Activated CD4-positive, CD25-positive, alpha-beta regulatory T cell treated with anti-CD3 and anti-CD28 coated beads, Interleukin-2, amount 50 U/mL, for 24 hours (primary cell): ENCODE results near the gene EEF1AKMT1.

Experiments
- ATAC-seq, 2 donors: fragments of 150-1000 bp; cut with Tn5 transposase; one replicate each; pipeline ENCODE4 v1.10.0; 2021; ENCODE audit warnings: mild to moderate bottlenecking in 1 of 2, moderate library complexity in 1 of 2

EEF1AKMT1 gene

DNA sequence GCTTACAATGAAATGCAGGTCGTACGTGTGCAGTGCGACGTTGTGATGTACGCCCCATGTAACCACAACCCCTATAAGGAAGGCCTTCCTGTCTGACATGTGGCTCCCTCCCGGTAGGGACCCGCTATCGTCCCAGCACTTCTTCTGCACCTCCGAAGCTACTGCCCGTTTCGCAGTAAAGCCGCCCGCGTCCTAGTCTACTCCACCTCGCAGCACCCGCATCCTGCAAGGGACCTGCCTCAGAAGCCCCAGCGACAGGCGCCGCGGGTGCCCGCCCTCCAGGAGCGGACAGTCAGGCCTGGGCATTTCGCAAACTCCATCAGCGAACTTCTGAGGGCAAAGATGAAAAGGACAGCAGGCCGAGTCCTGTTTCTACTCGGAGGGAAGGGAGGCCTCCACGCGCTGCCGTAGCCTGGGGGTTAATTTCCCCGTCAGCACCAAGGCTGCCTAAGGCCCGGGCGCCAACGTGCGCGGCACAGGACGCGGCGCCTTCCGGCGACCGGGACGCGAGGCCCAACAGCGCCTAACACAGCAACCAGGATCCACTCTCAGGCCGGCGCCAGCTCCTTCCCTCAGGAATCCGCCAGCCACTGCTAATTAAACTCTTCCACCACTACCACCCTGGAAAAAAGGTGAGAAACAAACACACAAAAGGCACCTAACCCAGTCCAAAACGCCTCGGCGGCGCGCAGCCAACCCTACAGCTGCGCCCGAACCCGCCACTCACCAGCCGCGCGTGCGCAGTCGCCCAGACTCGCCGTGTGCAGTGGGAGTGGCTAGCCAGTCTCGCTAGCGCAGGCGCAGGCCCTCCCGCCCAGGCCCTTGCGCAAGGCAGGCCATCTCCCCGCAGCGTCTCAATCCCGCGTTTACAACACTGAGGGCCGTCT is at the start of gene EEF1AKMT1:
EEF1AKMT1 (minus strand) TSS at position 768 of the 887 bp plus-strand sequence. CDS start 16,363 bp downstream, outside the sequence.
- peak; percentile 90 to 91 for ATAC-seq

DNA sequence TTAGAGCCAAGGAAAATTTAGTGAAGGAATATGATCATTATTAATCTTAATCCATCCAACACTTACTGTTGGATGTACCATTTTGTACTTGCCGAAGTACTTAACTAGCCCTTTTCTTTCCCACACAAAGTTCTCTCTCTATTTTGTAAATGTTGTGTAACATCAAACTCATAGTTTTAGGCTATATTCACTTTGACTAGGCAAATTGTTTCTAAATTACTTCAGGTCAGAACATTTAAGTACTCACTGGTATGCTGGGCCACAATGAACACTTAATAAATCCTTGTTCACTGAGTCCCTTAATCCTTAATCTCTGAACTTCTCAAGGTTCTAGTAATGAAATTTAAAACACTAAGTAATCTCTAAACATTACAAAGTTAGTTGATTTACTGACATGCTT is 49.3 kb upstream of the EEF1AKMT1 start:
- ATAC-seq = no peak

DNA sequence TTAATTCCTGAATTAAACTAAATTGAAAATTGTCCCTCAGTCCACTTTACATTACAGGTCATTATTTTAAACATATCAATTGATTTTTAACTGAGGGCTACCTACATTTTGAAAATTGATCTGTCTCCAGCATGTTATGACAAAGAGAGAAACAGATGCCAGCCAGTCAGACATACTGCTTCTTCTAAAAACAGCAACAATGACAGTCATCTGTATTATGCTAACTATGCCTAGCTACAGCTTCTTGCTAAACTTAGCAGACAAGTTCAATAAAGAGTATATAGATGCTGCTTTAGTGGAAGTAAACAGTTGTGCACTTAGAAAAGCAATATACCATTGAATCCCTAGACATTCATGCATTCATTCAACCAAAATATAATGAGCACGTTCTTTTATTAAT is 48.6 kb upstream of the EEF1AKMT1 start:
- ATAC-seq = no peak

DNA sequence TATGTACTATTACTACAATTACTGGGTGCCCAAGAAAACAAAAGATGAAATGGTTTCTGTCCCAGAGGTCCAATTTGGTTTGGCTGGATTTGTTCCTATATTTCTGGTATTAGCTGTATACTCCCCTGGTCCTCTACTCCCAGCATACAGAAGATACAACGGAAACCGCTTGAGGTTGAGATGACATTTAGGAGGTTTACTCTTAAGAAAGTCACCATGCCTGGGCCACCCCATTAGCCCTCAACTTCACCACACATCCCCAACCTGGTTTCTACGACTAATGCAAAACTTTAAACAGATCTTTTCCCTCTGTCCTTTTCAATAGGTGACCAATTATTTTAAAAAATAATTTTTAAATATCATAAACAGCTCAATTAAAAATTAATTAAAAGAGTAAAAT is 46.0 kb upstream of the EEF1AKMT1 start:
- ATAC-seq = no peak

DNA sequence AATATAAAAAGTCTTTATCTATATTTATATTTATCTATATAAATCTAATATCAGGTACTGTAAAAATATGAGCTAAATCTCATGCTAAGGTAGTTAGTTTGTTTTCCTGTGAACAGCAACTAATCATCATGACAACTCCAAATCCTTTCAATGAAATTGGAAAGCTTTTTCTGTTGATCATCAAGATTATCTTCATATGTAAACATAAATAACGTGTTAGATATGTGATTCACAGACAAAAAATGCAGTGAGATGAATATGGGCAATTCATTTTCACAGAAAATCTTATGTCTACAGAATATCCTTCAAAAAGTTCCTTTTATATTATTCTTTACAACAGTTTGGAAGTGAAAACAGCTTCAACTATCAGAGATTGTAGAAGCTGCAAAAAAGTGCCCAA is 41.7 kb upstream of the EEF1AKMT1 start:
- no peak for ATAC-seq

DNA sequence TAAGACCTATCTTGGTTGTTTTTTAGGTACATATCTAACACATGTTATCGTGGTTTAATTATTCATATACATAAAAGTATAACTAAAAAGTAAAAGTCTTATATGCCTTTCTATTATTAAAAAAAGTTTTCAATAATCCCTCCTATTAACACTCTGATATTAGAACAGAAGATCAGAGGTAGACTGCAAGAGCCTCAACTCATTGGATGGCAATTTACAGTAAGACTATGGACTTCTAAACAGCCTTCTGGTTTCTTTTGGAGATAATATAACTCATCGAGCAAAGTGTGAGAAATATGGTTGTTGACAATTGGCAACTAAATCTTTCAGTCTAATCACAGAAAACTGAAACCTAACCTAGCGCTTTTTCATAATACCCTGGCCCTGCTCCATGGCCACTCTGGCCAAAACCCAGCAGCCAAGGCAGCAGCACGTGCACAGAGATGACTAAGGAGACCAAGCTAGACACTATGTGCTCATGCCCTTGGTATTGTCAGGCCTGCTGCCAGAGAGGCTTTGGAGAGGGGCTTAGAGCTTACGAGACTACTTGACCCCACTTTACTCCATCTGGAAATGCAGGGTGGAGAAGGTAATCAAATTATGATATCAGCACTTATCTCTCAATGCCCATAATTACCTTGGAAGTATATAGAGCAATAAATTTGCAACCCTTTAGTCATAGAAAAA is 40.6 kb upstream of the EEF1AKMT1 start:
- no peak for ATAC-seq

DNA sequence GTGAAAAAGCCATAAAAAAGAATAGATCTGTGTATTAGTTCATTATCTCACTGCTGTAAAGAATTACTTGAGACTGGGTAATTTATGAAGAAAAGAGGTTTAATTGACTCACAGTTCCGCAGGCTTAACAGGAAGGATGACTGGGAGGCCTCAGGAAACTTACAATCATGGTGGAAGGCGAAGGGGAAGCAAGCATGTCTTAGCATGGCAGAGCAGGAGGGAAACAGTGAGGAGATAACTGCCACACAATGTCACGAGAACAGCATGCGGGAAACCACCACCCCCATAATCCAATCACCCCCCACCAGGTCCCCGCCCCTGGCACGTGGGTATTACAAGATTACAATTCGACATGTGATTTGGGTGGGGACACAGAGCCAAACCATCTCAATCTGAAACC is 39.1 kb upstream of the EEF1AKMT1 start:
- ATAC-seq = no peak

DNA sequence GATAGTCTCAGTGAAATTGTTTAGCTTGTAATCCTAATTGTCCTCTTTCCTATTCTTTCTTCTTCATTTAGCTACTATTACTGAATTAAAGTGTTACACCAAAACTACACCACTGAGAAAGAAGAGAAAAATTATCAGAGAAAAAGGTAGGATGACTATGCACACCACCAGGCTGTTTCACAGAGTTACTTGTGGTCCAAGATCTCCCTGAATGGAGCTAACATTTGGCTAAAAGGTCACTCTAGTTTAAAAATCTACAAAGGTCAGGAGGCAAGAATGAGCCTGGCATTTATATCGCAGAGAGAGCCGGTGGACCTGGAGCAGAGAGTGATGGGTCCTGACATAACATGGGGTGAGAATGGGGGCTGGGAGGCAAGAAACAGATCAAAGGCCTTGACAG is 37.0 kb upstream of the EEF1AKMT1 start:
- no peak for ATAC-seq

DNA sequence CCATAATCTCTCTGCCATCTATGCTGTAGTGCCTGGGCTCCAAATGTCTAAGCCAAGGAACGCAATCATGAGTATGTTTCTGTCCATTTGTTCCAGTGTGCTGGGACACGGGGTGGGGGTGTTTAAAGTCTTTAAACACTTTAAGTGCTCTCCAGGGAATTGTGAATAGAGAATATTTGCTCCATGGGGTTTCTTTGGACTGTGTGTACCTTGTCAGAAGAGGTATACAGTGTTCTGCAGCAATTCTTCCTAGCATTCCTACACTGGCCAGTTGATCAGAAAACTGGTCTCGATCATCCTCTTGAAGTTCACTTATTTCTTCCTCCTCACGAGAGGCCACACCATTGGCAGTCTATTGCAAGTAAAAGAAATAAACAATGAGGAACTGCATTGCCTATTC is 35.1 kb upstream of the EEF1AKMT1 start:
- ATAC-seq = no peak

DNA sequence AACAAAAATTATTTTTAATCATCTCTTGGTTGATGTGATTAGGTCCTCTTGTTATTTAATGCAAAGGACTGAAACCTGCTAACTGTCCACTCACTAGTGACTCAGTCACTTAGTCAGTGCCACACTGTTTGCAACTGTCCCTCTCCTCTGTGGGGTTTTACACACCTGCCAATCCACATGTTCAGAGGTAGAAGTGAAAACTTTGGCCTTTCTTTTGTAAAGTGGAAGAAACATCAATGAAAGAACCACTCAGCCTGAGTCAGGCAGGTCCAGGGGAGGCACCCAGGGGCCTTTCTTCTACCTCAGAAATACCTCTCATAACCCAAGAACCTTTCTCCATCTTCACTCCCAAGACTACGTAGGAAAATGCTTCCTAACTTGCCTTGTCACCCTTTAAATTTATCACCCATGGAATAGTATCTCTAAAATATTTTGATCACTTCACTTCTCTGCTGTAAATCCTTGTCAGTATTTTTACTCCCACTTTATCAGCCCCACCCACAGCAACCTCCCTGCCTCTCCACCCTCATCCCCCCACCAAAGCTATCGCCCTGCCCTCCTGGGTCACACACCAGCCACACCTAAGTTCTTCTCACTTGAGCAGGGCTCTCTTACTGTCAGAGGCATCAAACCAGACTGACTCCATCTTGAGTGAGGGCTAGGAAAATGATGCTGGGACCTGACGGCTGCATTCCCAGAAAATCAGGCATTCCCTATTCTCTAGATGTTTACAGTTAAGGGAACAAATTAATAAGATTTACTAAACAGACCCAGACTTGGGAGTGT is 29.6 kb upstream of the EEF1AKMT1 start:
- ATAC-seq = peak; percentile 38 to 73

DNA sequence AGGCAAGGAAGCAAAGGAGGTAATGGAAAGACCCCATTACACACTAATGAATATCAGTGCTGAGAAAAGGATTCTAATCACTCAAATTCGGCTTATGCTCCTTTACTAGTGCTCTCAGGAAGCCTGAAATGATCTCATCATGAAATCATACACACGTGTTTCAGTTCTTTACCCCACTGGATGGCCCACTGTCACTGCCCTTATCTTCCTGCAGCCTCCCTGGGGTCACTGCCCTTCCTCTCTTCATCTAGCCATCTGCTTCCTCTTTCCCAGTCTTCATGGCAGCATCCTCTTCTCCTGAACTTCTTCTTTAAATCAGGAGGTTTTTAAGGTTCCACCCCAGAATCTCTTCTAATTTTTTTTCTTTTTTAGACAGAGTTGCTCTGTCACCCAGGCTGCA is 27.9 kb upstream of the EEF1AKMT1 start:
- no peak for ATAC-seq

DNA sequence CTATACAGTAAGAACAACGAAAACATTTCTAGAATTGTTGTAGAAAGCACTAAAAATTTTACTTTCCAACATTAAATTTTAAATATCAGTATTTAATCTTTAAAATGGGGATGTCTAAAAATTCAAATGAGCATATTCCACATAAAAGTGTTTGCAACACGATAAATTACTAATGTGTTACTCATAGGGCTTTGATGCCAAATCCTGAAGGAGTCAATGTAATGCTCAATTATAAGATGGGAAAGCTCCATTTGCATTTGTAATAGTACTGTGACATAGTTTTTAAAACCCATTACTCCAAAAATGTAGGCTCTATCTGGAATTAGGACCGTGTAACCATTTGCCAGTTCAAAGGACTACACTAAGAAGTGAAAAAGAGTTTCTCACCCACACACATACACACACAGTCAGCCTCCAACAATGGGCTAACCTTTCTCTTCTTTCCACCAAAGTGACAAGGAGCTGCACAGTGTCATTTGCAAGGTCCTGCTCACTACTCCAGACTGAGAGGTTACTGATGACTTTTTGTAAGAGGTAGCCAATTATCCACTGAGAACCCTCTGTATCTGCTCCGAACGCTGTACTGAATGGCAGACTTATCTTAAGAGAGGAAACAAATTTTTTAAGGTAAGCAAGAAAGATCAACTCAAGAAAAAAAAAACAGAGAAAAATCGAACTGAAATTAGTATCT is 26.1 kb upstream of the EEF1AKMT1 start:
- no peak for ATAC-seq

DNA sequence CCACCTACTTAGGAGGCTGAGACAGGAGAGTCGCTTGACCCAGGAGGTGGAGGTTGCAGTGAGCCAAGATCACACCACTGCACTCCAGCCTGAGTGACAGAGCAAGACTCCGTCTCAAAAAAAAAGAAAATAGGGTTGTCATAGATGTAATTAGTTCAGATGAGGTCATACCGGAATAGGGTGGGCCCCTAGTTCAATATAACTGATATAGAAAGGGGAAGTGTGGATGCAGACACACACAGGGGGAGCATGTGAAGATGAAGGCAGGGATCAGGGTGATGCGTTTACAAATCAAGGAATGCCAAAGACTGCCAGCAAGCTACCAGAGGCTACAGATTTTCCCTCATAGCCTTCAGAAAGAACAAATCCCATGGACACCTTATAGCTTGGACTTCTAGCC is 24.3 kb upstream of the EEF1AKMT1 start:
- ATAC-seq = no peak

- ATAC-seq = no peak
These were observed 23.2 kb upstream of the EEF1AKMT1 start for GRCh38 chr13:20796791-20797508.

DNA sequence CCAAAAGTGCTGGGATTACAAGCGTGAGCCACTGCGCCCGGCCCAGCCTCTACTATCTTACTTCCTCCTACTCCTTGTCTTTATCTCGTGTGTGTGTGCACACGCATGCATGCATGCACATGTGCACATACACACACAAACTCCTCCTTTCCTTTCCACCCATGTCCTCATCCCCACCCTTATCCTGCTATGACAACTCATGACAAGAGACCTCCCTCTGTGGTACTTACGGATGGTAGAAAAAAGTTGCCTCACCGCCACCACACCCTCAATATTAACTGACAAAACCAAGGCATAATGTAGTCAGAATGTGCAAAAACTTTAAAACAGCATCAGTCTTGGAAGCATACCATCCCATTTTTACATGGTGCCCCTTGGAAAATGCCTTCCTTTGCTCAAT is 15.9 kb upstream of the EEF1AKMT1 start:
- no peak for ATAC-seq

DNA sequence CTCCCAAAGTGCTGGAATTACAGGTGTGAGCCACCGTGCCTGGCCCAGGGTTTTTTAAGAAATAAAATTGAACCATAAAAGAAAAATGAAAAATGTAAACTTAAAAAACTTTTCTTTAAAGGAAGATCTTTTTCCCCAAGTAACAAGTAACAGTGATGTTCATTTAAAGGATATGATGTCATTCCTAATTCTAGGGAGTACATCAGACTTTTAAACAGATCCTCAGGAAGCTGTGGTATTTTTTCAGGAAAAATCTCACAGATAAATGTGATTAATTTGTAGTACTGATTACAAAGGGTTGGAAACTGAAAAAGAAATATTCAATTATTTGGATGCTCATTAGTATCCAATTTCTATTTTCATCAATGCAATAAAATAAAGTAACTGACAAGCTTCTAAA is 14.6 kb upstream of the EEF1AKMT1 start:
- no peak for ATAC-seq

GRCh38 chr13:20787180-20787579 is 13.4 kb upstream of the EEF1AKMT1 start:
- ATAC-seq = no peak

DNA sequence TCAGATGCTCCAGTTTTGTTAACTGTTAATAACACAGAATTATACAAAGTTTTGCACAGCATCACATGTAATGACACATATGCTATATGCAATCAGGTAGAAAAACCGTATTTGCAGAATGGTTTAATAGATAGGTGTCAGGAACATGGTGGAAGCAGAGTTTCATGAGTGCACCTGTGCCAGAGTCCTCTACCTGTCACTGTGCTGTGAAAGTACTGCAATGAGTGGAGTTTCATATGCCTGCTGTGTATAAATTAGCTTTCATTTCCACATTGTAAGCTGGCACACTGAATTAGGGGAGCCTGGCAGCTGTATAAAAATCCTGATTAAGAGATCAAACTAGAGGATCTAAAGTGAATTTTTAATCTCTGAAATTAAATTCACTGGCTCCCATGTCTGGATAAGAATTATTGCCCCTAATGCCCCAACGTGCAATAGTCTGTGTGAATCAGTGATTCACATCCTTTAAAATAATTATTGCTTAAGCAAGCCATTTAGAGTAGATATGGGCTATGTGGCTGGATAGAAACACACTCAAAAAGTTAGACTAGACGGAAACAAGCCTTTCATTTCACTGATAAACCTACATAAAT is 8.5 kb upstream of the EEF1AKMT1 start:
- peak; percentile 81 to 92 for ATAC-seq

DNA sequence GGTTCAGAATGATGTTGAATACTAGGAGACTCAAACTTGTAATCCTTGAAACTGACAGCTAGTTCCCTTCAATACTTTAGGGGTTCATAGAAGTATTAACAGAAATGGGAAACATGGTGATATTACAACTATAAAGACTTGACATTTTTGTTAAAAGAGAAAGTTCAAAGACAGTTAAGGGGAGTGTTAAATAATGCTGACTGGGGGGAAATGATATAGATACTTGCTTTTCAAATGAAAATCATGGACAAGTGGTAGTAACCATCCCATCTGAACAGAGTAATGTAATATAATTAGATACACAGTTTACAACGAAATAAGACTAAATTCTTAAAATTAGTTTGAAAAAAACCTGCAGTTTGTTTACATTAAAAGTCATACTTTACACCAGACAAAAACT is 6.6 kb upstream of the EEF1AKMT1 start:
- no peak for ATAC-seq

GRCh38 chr13:20779405-20779804 is 5.6 kb upstream of the EEF1AKMT1 start:
- no peak for ATAC-seq

DNA sequence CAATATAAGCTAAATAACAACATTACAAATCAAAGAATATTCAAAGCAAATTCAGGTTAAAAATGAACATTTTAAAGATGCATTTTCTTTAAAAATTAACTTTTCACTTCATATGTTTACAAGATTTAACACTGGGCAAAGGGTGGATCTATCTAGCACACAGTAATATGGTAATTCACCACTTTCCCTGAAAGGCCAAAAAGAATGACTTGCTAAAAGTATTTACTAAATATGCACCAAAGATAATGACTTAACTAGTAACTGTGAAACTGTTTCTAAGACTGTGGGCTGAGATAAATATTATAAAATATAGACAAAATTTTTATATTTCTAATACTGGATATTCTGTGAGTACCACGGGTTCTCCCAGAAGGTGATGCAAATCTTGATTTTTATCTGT is 4.5 kb upstream of the EEF1AKMT1 start:
- no peak for ATAC-seq

GRCh38 chr13:20776751-20777150 is 3.0 kb upstream of the EEF1AKMT1 start:
- ATAC-seq = no peak
